Measurements from ENCODE around the gene TAAR6. TPM values are rescaled to one million over a fixed set of nuclear protein-coding genes. Genes with fewer than 3 reads are reported as not detected.
"Not testable (repeated sequence)": the region's sequence is repeated elsewhere in the genome, so short reads cannot be mapped to it uniquely, and the experiment has no call there.

Gene TAAR6
- total RNA-seq, 1 experiment from 2014 or later: not detected

DNA sequence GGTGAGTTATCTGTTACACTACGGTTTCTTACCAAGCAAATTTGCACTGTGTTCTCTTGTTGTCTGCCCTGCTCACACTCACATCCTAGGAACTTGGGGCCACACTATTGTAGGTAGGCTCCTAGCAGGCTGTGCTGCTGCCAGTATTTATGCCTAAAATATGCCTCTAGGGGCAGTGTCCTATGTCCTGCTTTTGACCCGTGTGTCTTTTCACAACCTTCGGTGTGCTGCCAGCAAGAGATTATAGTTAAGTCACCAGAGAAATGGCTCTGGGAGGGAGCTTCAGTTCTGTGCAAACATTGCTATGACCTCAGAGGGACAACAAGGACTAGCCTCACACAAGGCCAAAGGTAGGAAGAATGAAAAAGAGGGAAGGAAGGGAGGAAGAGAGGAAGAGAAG, 28.4 kb downstream of the TAAR6 start:
- TF ChIP-seq, protein P1, sequence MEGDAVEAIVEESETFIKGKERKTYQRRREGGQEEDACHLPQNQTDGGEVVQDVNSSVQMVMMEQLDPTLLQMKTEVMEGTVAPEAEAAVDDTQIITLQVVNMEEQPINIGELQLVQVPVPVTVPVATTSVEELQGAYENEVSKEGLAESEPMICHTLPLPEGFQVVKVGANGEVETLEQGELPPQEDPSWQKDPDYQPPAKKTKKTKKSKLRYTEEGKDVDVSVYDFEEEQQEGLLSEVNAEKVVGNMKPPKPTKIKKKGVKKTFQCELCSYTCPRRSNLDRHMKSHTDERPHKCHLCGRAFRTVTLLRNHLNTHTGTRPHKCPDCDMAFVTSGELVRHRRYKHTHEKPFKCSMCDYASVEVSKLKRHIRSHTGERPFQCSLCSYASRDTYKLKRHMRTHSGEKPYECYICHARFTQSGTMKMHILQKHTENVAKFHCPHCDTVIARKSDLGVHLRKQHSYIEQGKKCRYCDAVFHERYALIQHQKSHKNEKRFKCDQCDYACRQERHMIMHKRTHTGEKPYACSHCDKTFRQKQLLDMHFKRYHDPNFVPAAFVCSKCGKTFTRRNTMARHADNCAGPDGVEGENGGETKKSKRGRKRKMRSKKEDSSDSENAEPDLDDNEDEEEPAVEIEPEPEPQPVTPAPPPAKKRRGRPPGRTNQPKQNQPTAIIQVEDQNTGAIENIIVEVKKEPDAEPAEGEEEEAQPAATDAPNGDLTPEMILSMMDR (conservative IDR thresholded peaks at IDR 0.05; ENCODE audit: low read depth, low read length): peak; percentile 36; the same call in 1 of the 2 replicates
- no peak for TF ChIP-seq EZH2 (IDR thresholded peaks at IDR 0.05; ENCODE audit: borderline replicate concordance, low read depth, low read length, poor library complexity, severe bottlenecking)
- Histone ChIP-seq H3K27me3 (replicated peaks; ENCODE audit: insufficient read depth, low read depth, low read length, poor library complexity) (peaks cover 56% of the 10 kb centered on the region), H3K36me3 (ENCODE audit: insufficient read depth, low read length, poor library complexity, severe bottlenecking) (no peaks in the 10 kb centered on the region), H3K9me3 (ENCODE audit: low read depth, low read length, poor library complexity, severe bottlenecking) (no peaks in the 10 kb centered on the region), H3K4me3 (ENCODE audit: low read depth, low read length, poor library complexity, severe bottlenecking) (no peak overlapping the region), H3K27ac (ENCODE audit: low read depth, low read length, poor library complexity, severe bottlenecking) (no peak overlapping the region), H3K4me1 (ENCODE audit: insufficient read depth, low read length, poor library complexity, severe bottlenecking) (no peaks in the 10 kb centered on the region)
- DNase-seq (ENCODE audit: low spot score): peak; percentile 10
- no TSS peak for BruUV-seq (replicated peaks)
- intact Hi-C loops (cut with micrococcal nuclease; ENCODE audit: unreplicated experiment): no loop called here
- POLR2A ChIA-PET (ENCODE audit: low non-redundant PET): no interaction called here
- CTCF ChIA-PET: no interaction called here

DNA sequence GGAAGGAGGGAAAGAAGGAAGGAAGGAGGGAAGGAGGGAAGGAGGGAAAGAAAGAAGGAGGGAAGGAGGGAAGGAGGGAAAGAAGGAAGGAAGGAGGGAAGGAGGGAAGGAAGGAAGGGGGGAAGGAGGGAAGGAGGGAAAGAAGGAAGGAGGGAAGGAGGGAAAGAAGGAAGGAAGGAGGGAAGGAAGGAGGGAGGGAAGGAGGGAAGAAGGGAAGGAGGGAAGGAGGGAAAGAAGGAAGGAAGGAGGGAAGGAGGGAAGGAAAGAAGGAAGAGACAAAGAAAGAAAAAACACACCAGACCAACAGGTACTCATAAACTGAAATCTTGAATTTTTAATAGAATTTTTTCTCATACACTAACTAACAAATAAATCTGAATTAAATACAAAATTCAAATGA, 30.8 kb downstream of the TAAR6 start:
- DNase-seq (ENCODE audit: low spot score); H3K4me3 ChIP-seq (ENCODE audit: low read depth, low read length, poor library complexity, severe bottlenecking); intact Hi-C loops (cut with micrococcal nuclease; ENCODE audit: unreplicated experiment); H3K4me1 ChIP-seq (ENCODE audit: insufficient read depth, low read length, poor library complexity, severe bottlenecking); CTCF ChIA-PET; BruUV-seq (replicated peaks); H3K27ac ChIP-seq (ENCODE audit: low read depth, low read length, poor library complexity, severe bottlenecking); POLR2A ChIA-PET (ENCODE audit: low non-redundant PET); H3K9me3 ChIP-seq (ENCODE audit: low read depth, low read length, poor library complexity, severe bottlenecking); H3K36me3 ChIP-seq (ENCODE audit: insufficient read depth, low read length, poor library complexity, severe bottlenecking): not testable (repeated sequence)
- peaks cover 54% of the 10 kb centered on the region for H3K27me3 ChIP-seq (replicated peaks; ENCODE audit: insufficient read depth, low read depth, low read length, poor library complexity)

DNA sequence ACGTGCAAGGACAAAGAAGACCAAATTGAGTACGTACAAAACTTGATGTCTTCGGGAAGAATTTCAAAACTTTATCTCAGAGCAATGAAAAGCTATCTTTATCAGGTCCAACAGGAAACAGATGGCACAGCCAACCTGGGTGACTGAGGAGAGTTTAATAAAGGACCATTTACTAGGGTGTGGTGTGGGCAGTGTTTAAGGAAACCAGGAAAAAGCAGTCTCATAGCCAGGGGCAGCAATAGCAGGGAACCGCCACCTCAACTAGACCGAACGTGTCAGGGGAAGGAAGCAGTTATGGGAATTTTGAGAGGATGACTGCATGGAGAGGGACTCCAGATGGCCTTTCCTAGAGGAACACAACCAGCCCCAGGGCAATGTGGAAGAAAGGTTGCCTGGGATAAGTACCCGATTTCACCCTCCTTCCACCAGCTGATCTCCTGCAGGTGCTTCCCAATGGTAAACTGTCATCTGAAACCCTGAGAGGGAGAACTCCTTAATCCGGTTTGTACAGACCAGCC, 34.6 kb downstream of the TAAR6 start:
- H3K27ac ChIP-seq (ENCODE audit: low read depth, low read length, poor library complexity, severe bottlenecking): no peak overlapping the region
- TF ChIP-seq, protein P1 (conservative IDR thresholded peaks at IDR 0.05; ENCODE audit: low read depth, low read length): no peak
- TF ChIP-seq EZH2 (IDR thresholded peaks at IDR 0.05; ENCODE audit: borderline replicate concordance, low read depth, low read length, poor library complexity, severe bottlenecking): no peak
- CTCF ChIA-PET: no interaction called here
- BruUV-seq (replicated peaks): no TSS peak
- no peaks in the 10 kb centered on the region for H3K4me1 ChIP-seq (ENCODE audit: insufficient read depth, low read length, poor library complexity, severe bottlenecking)
- no peaks in the 10 kb centered on the region for H3K9me3 ChIP-seq (ENCODE audit: low read depth, low read length, poor library complexity, severe bottlenecking)
- H3K36me3 ChIP-seq (ENCODE audit: insufficient read depth, low read length, poor library complexity, severe bottlenecking): no peaks in the 10 kb centered on the region
- no peak for DNase-seq (ENCODE audit: low spot score)
- intact Hi-C loops (cut with micrococcal nuclease; ENCODE audit: unreplicated experiment): no loop called here
- POLR2A ChIA-PET (ENCODE audit: low non-redundant PET): no interaction called here
- H3K27me3 ChIP-seq (replicated peaks; ENCODE audit: insufficient read depth, low read depth, low read length, poor library complexity): peaks cover 17% of the 10 kb centered on the region
- no peak overlapping the region for H3K4me3 ChIP-seq (ENCODE audit: low read depth, low read length, poor library complexity, severe bottlenecking)

DNA sequence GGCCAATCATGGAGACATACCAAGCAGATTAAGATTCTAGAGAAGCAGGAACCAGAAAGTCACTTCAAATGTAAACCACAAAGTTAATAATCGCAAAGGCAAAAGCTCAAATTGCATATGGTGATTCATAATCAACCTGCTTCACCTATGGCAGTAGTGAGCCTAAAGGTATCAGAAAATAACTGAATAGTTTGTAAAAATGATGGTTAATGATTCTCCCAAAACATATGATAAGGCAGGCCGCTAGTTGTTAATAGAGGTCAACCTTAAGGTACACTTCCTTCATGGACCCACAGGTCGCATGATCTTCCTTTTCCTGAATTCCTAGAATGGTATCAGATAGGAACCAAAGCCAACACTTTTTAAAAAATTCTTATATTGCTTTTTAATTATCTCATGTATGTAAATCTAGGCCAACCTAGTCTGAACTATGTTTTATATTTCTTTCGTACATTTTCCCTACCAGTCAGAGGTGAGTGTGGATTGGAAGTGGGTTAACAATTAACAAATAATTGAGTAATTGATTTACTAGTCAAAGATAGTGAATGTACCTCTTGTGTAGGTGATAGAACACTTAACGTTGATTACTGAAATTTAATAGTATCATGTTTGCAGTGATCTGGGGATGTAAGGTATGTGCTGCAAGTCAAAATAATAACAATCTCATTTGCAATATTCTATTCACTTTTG, 37.6 kb downstream of the TAAR6 start:
- no peaks in the 10 kb centered on the region for H3K4me1 ChIP-seq (ENCODE audit: insufficient read depth, low read length, poor library complexity, severe bottlenecking)
- POLR2A ChIA-PET (ENCODE audit: low non-redundant PET): no interaction called here
- no TSS peak for BruUV-seq (replicated peaks)
- intact Hi-C loops (cut with micrococcal nuclease; ENCODE audit: unreplicated experiment): no loop called here
- H3K4me3 ChIP-seq (ENCODE audit: low read depth, low read length, poor library complexity, severe bottlenecking): no peak overlapping the region
- DNase-seq (ENCODE audit: low spot score): no peak
- no peaks in the 10 kb centered on the region for H3K36me3 ChIP-seq (ENCODE audit: insufficient read depth, low read length, poor library complexity, severe bottlenecking)
- H3K27me3 ChIP-seq (replicated peaks; ENCODE audit: insufficient read depth, low read depth, low read length, poor library complexity): no peaks in the 10 kb centered on the region
- TF ChIP-seq, protein P1 (conservative IDR thresholded peaks at IDR 0.05; ENCODE audit: low read depth, low read length): no peak
- TF ChIP-seq EZH2 (IDR thresholded peaks at IDR 0.05; ENCODE audit: borderline replicate concordance, low read depth, low read length, poor library complexity, severe bottlenecking): no peak
- CTCF ChIA-PET: no interaction called here
- no peaks in the 10 kb centered on the region for H3K9me3 ChIP-seq (ENCODE audit: low read depth, low read length, poor library complexity, severe bottlenecking)
- no peak overlapping the region for H3K27ac ChIP-seq (ENCODE audit: low read depth, low read length, poor library complexity, severe bottlenecking)

Measured in A673 (cell line).